ENCODE measurements around the gene CD55.

The CD55 gene

DNA sequence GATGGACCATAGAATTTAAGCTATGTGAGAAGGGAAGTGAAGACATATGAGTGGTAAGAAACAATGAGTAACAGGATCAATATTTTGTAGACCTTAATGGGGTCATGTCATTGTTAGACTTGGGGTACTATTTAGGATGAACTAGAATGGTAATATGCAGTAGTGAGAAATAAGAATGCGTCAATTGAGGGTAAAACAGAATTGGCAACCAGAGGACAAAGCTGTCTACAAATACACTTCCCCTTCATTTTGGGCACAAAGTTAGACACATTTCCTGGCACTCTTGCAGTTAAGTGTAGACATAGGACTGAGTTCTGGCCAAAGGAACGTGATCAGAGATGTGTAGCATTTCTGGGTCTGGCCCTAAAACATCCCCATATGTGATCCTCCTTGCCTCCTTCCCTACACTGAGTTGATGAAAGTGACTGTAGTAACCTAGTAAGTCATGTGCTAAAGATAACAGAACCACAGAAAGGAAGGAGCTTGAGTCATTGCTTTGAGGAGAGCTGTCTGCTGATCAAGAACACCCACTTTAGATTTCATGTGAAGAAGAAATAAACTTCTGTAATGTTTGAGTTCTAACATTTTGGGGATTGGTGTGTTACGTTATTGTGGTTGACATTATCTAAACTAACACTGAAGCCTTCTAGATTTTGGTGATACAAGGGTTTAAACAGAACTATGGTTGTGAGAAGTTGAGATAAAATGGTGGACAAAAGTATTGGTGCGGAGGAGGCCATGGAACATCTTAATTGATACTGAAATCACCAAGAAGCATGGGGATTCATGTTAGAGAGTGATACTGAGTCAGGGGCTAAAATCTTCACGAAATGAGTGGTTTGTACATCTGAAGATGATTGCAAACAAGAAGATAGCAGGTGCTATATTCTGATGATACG lies 41.7 kb downstream of the CD55 start:
- DNase-seq (ENCODE audit: low read depth in 2 of 2), result no peak

DNA sequence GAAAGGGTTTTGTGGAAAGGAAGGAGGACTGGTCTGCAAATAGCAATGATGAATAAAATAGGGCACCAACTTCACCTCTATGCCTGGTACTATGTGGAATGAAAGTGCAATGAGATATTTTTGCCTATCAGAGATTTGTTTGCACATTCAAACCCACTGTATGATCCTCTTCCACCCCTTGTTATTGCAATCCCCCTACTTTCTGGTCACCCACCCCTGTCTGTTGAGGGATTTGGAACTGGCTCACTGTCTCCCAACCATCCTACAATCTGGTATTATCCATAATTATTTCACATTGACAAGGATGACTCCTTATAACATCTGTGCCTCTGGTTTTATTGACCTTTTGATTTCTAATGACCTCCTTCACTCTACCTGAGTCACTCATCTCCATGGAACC lies 42.4 kb downstream of the CD55 start:
- DNase-seq (ENCODE audit: low read depth in 2 of 2), result no peak

DNA sequence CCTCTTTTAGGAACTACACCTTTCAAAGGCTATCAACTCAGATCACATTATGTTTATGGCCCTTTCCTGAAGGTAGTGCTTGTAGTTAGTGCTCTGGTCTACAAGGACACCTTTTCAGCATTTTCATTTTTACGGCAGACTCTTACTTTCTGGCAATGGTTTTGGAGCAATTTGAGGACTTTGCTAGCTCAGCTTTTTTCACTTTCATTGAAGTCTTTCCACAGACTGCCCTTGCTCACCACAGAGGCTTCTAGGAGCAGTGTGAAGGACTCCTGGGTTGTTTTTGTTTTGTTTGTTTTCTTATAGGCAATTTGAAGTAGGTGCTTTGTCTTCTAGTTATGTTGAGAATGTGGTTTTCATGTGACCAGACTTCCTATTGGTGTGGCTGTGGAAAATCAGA lies 43.1 kb downstream of the CD55 start:
- DNase-seq (ENCODE audit: low read depth in 2 of 2), result no peak

DNA sequence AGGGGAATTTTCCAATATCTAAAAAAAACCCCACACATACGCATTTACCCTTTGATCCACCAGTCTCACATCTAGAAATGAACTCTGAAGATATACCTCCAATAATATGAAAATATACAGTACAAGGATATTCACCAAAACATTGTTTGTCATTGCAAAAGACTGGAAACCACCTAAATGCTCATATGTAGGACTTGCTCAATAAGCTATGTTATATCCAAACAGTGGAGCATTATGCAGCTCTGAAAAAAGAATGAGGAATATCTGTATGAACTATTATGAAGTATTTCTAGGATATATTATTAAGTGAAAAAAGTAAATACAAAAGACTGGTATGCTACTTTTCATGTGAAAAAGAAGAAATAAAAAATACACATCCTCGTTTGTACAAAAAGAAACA lies 43.6 kb downstream of the CD55 start:
- no peak for DNase-seq (ENCODE audit: low read depth in 2 of 2)

DNA sequence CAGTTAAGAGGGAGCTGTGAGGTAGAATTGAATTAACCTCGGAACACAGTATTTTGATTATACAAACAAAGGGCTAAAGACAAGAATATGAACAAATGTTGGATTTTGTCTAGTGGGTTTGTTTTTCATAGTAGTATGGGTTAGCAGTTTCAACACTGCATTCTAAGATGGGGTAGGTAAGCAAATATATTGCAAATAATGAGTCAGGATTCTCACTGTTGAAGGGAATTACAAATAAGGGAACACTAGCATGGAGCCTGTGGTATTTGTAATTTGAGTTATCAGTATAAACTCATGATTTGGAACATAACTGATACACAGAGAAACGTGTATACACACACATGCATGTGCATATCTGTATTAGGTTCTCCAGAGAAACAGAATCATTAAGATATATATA lies 44.5 kb downstream of the CD55 start:
- DNase-seq (ENCODE audit: low read depth in 2 of 2), result no peak

DNA sequence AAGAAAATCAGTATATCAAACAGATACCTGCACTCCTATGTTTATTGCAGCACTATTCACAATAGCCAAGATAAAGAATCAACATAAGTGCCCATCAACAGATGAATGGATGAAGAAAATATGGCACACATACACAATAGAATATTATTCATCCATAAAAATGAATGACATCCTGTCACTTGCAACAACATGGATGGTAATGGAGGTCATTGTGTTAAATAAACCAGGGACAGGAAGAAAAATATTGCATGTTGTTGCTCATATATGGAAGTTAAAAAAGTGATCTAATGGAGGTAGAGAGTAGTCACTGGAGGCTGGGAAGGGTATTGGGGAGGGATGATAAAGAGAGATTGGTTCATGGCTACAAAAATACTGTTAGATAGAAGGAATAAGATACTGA lies 67.2 kb downstream of the CD55 start:
- no peak for DNase-seq (ENCODE audit: low read depth in 2 of 2)

- no peak for DNase-seq (ENCODE audit: low read depth in 2 of 2)
Observed at GRCh38 chr1:207389728-207390464, 68.4 kb downstream of the CD55 start.

DNA sequence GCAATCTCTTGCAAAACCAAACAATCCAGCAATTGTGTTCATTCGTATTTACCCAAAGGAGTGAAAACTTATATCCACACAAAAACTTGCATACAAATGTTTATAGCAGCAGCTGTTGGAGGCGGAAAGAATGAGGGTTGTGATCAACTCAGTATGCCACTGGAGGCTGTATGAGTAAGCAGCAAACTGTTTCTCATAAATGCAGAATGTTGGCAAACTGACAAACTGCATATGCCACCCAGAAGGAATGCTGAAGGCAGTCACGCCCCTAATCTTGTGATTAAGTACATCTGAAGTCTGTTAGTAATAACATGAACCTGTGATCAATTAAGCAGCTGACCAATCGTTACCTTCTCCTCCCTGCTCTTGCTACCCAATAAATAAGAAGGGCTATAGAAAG lies 72.1 kb downstream of the CD55 start:
- DNase-seq (ENCODE audit: low read depth in 2 of 2), result no peak

DNA sequence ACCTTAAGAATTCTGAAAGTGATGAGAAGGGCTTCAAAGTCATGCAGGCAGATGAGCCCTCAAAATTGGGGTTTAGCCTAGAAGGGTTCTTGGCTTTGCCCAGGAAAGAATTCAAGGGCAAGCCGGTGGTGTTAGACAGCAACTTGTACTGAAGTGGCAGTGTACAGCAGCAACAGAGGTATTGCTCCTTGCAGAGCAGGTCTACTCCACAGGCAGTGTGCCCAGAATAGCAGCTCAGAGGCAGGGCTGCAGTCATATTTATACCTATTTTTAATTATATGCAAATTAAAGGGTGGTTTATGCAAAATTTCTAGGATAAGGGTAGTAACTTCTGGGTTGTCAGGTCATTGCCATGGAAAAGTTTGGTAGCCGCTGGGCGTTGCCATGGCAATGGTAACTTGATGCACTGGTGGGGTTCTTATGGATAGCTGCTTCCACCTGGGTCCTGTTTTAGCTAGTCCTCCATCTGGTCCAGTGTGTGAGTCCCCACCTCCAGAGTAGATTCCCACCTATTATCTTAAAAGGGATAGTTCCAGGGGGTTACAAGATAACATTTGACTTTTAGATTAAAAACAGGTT lies 74.8 kb downstream of the CD55 start:
- no peak for DNase-seq (ENCODE audit: low read depth in 2 of 2)

DNA sequence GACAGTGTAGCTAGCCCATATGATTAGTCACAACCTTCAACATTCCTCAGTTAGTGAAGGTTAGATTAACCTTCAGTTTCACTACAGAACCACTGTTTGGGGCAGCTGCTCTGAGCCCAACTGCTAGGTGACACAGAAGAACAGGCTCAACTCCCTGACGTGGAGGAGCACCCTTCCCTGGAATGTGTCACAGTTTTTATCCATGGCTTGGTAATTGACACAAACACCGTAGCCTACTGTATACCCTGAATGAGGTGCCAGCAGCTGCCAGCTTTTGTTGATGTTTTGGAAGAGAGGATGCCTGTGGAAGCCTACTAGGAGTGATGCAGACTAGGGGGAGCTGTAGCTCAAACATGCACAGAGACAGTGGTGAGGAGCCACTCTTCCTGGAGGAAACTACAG lies 76.0 kb downstream of the CD55 start:
- no peak for DNase-seq (ENCODE audit: low read depth in 2 of 2)

GRCh38 chr1:207398986-207399385 lies 77.5 kb downstream of the CD55 start:
- no peak for DNase-seq (ENCODE audit: low read depth in 2 of 2)

GRCh38 chr1:207401578-207401977 lies 80.1 kb downstream of the CD55 start:
- no peak for DNase-seq (ENCODE audit: low read depth in 2 of 2)

DNA sequence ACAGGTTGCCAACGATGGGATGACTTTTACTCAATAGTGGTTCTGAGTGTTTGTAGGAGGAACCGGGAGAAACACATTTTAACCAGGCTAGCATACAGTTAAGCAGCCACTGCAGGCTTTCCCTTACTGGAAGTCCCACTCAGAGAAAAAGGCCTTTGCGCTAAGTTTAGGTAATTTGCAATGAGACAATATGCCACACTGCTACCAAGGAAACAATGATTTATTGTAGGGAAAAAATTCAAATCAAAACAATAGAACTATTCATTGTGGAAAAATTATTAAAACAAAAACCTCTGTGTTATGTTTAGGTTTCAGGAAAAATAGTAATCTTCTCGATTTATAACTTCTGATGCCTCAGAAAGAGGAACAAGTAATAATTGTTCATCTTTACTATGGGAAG lies 81.3 kb downstream of the CD55 start:
- no peak for DNase-seq (ENCODE audit: low read depth in 2 of 2)

DNA sequence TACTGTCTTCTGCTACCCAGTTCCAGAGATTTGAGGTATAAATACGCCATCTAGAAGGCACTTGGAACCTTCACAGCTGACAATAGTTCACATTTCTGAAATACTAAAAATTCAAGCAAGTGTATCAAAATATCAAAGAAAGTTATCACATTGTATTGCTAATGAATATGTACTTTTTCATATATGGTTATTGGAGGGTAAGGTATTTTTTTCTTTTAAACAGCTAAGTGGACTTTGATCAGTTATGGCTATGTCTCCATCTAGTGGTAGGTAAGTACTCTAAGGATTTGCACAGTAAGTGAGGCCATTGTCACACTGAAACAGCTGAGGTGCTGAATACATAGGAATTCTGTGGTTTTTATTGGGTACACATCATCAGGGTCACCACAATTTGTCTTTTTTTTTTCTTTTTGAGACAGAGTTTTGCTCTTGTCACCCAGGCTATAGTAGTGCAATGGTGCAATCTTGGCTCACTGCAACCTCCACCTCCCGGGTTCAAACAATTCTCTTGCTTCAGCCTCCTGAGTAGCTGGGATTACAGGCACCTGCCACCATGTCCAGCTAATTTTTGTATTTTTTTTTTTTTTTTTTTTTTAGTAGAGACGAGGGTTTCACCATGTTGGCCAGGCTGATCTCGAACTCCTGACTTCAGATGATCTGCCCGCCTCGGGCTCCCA lies 83.5 kb downstream of the CD55 start:
- DNase-seq (ENCODE audit: low read depth in 2 of 2), result no peak

- DNase-seq (ENCODE audit: low read depth in 2 of 2), result no peak
Observed at GRCh38 chr1:207405814-207406213, 84.3 kb downstream of the CD55 start.

GRCh38 chr1:207407655-207408260 lies 86.3 kb downstream of the CD55 start:
- DNase-seq (ENCODE audit: low read depth in 2 of 2), result no peak
